GM10266 (cell line): ENCODE results near the gene AHRR.
"Not testable (repeated sequence)": the region's sequence is repeated elsewhere in the genome, so short reads cannot be mapped to it uniquely, and the experiment has no call there.

ENCODE experiments used
- DNase-seq: peaks from one replicate; pipeline ENCODE4 v3.0.0; 2012; ENCODE audit errors: extremely low spot score
- CTCF ChIP-seq: IDR thresholded peaks from 2 replicates; pipeline ENCODE4 v1.5.1; 2012; ENCODE audit warnings: mild to moderate bottlenecking, low read depth; ENCODE audit not compliant: control insufficient read depth, insufficient read depth; ENCODE audit errors: missing control alignments

The AHRR gene

GRCh38 chr5:400282-401145 is 79.0 kb downstream of the AHRR start:
- TF ChIP-seq CTCF, result no peak
- DNase-seq, result peak; percentile 23

- DNase-seq, result no peak
- TF ChIP-seq CTCF, result no peak
These were observed 79.9 kb downstream of the AHRR start for GRCh38 chr5:401146-402034.

GRCh38 chr5:402219-402614 is 80.7 kb downstream of the AHRR start:
- DNase-seq, result not testable (repeated sequence)

- TF ChIP-seq CTCF, result no peak
- peak; percentile 75 for DNase-seq
These were observed 81.3 kb downstream of the AHRR start for GRCh38 chr5:402615-403359.

GRCh38 chr5:403995-404394 is 82.5 kb downstream of the AHRR start:
- DNase-seq, result no peak
- no peak for TF ChIP-seq CTCF

GRCh38 chr5:404666-405241 is 83.2 kb downstream of the AHRR start:
- no peak for DNase-seq
- TF ChIP-seq CTCF, result no peak

- no peak for DNase-seq
- no peak for TF ChIP-seq CTCF
These were observed 83.9 kb downstream of the AHRR start for GRCh38 chr5:405421-405820.
